ENCODE data around the gene IL31RA. TPM values are rescaled to one million over a fixed set of nuclear protein-coding genes. Genes with fewer than 3 reads are reported as not detected.
"Not testable (repeated sequence)": the region's sequence is repeated elsewhere in the genome, so short reads cannot be mapped to it uniquely, and the experiment has no call there.

Gene IL31RA
- total RNA-seq, result not detected

DNA sequence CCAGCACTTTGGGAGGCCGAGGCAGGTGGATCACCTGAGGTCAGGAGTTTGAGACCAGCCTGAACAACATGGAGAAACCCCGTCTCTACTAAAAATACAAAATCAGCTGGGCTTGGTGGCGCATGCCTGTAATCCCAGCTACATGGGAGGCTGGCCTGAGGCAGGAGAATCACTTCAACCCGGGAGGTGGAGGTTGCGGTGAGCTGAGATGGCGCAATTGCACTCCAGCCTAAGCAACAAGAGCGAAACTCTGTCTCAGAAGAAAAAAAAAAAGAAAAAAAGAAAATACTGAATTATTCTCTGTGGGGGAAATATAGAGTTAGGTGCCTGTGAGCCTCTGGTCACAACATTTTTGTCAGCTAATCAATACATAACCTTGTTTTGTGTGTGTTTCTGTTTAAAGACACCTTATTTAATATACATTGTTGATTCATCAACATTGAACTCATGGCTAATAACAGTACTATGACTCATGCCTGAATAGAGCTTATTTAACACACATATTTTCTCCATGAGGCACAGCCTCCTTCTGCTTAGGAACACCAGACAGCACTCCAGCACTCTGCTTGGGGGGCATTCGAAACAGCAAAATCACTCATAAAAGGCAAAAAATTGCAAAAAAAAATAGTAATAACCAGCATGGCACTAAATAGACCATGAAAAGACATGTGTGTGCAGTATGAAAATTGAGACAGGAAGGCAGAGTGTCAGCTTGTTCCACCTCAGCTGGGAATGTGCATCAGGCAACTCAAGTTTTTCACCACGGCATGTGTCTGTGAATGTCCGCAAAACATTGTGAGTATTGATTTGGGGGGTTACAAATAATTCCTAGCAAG is at the start of gene IL31RA:
Gene IL31RA, plus strand, starts transcription at position 519 of the 836 bp plus-strand sequence. Its CDS starts 214 bp downstream, at position 733.
- DNase-seq (no peak), ATAC-seq (no peak)
- CTCF ChIA-PET, result no interaction called here
- peaks cover 3% of the 10 kb centered on the region for H3K9me3 Mint-ChIP-seq (ENCODE audit: low read depth)
- H3K27ac Mint-ChIP-seq, result peak within 1 kb of the TSS; percentile 2
- H3K36me3 Mint-ChIP-seq, result no peaks in the 10 kb centered on the region
- H3K4me3 Mint-ChIP-seq, result no peak within 1 kb of the TSS
- H3K27me3 Mint-ChIP-seq, result peaks cover 31% of the 10 kb centered on the region
- H3K4me1 Mint-ChIP-seq, result peaks cover 29% of the 10 kb centered on the region

GRCh38 chr5:55808814-55809213 is 42.3 kb upstream of the IL31RA start:
- DNase-seq; ATAC-seq; H3K4me3 Mint-ChIP-seq; H3K36me3 Mint-ChIP-seq; H3K27ac Mint-ChIP-seq; H3K4me1 Mint-ChIP-seq; CTCF ChIA-PET; H3K9me3 Mint-ChIP-seq (ENCODE audit: low read depth): not testable (repeated sequence)
- H3K27me3 Mint-ChIP-seq, result peaks cover 40% of the 10 kb centered on the region

GRCh38 chr5:55815939-55816338 is 35.2 kb upstream of the IL31RA start:
- ATAC-seq; H3K4me1 Mint-ChIP-seq; CTCF ChIA-PET; H3K4me3 Mint-ChIP-seq; DNase-seq; H3K36me3 Mint-ChIP-seq; H3K27ac Mint-ChIP-seq; H3K9me3 Mint-ChIP-seq (ENCODE audit: low read depth): not testable (repeated sequence)
- H3K27me3 Mint-ChIP-seq, result peaks cover 47% of the 10 kb centered on the region

DNA sequence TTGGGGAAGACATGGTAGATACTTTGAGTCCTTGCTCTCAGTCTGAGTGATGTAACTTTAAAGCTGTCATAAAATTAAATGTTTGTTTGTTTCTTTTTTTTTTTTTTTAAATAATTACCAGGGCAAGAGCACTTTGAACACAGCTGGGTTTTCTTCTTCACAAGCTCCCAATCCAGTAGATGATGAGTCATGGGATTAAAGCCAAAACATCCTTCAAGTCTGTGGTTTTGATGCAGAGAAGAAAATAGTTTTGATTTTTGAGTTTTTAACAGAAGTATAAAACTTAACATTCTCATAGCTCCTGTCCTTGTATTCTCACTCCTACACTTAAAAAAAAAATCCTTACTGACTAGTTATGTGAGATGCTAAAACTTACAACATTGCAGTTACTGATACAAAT is 34.8 kb upstream of the IL31RA start:
- Mint-ChIP-seq H3K27ac (no peak overlapping the region), H3K27me3 (peaks cover 50% of the 10 kb centered on the region), H3K4me3 (no peak overlapping the region), H3K36me3 (no peaks in the 10 kb centered on the region), H3K4me1 (peaks cover under 1% of the 10 kb centered on the region), H3K9me3 (ENCODE audit: low read depth) (no peaks in the 10 kb centered on the region)
- CTCF ChIA-PET, result no interaction called here
- ATAC-seq (no peak), DNase-seq (no peak)

- Mint-ChIP-seq H3K27ac (no peak overlapping the region), H3K27me3 (peaks cover 55% of the 10 kb centered on the region), H3K36me3 (no peaks in the 10 kb centered on the region), H3K4me1 (peaks cover 4% of the 10 kb centered on the region), H3K4me3 (no peak overlapping the region), H3K9me3 (ENCODE audit: low read depth) (no peaks in the 10 kb centered on the region)
- CTCF ChIA-PET, result no interaction called here
- no peak for ATAC-seq
- no peak for DNase-seq
These were observed 34.1 kb upstream of the IL31RA start for GRCh38 chr5:55817030-55817429.

DNA sequence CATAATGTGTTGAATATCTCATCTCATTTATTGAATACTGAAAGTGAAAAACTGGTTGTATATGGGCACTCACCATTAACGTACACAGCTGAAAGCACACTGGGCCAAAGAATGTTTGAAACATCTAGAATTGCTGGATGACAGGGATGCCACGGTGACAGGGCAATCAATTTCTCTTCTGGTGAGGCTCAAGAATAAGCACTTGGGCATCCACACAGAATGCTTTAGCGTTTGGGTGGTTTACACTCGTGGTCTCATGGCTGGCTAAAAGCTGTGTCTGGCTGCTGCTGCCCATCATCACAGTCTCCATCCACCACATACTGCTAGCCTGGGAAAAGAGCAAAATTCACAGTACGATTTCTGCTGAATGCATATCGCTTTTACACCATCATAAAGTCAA is 30.7 kb upstream of the IL31RA start:
- peaks cover 4% of the 10 kb centered on the region for H3K4me1 Mint-ChIP-seq
- CTCF ChIA-PET, result no interaction called here
- H3K27ac Mint-ChIP-seq, result no peak overlapping the region
- DNase-seq (no peak), ATAC-seq (no peak)
- H3K9me3 Mint-ChIP-seq (ENCODE audit: low read depth), result no peaks in the 10 kb centered on the region
- peaks cover 71% of the 10 kb centered on the region for H3K27me3 Mint-ChIP-seq
- H3K4me3 Mint-ChIP-seq, result no peak overlapping the region
- no peaks in the 10 kb centered on the region for H3K36me3 Mint-ChIP-seq

DNA sequence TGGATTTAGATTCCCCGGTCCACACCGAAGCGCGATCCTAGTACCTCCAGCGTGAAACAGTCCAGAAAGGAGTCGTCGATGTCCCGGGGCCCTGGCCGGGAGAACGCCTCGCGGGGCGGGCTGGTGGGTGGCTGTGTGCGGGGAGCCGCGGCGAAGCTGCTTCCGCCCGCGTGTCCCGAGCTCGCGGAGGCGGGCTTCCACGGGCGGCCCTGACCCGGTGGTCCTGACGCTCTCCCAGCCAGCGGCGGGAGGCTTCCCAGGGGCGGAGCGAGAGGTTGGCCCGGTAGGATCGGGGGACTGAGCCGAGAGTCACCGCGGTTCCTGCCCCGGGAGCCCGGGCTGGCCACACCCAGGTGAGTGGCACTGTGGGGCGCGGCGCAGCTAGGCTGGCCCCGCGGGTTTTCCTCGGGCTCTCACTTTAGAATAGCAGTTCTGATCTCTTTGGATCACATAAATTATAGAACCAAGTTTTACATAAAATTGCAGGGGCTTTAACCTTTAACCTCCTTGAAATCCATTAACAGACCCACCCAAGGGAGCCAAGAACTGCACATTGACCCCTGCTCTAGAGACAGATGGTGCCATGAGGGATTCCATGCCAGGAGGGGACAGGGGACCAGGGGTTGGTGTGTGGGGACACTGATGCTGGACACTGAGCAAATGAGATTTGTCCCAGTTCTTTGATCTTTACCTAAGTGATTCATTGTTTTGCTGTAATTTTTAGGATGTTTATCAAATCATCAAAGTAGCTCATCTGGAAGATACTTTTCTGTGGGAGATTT is 29.2 kb upstream of the IL31RA start:
- no peak overlapping the region for H3K27ac Mint-ChIP-seq
- H3K9me3 Mint-ChIP-seq (ENCODE audit: low read depth), result no peaks in the 10 kb centered on the region
- peaks cover 71% of the 10 kb centered on the region for H3K27me3 Mint-ChIP-seq
- peak overlapping the region; percentile 18 for H3K4me3 Mint-ChIP-seq
- no peak for DNase-seq
- ATAC-seq, result peak; percentile 30
- no peaks in the 10 kb centered on the region for H3K36me3 Mint-ChIP-seq
- CTCF ChIA-PET, result interaction anchor here (0.7 kb wide), 1 partner anchor 12 kb away, joined by 3 read pairs; no protein-coding TSS in a partner anchor
- peaks cover 4% of the 10 kb centered on the region for H3K4me1 Mint-ChIP-seq

GRCh38 chr5:55823151-55823796 is 27.9 kb upstream of the IL31RA start:
- Mint-ChIP-seq H3K4me3 (no peak overlapping the region), H3K27ac (no peak overlapping the region)

DNA sequence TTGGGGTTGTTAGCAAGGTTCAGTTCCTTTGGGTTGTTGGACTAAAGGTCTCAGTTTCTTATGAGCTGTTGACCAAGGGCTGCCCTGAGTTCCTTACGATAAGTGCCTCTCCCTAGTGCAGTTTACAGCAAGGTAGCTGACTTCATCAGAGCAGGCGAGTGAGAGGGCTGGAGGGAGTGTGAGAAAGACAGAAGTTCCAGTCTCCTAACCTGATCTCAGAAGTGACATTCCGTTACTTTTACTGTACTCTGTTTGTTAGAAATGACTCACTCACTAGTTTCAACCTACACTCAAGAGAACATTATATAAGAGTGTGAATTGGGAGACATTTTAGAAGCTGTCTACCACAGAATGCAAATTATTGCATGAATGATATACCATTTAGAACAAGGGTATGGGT is 21.2 kb upstream of the IL31RA start:
- H3K4me1 Mint-ChIP-seq, result no peaks in the 10 kb centered on the region
- CTCF ChIA-PET, result no interaction called here
- peaks cover 39% of the 10 kb centered on the region for H3K27me3 Mint-ChIP-seq
- H3K9me3 Mint-ChIP-seq (ENCODE audit: low read depth), result peaks cover 2% of the 10 kb centered on the region
- DNase-seq (no peak), ATAC-seq (no peak)
- H3K4me3 Mint-ChIP-seq, result no peak overlapping the region
- no peak overlapping the region for H3K27ac Mint-ChIP-seq
- no peaks in the 10 kb centered on the region for H3K36me3 Mint-ChIP-seq

More at GRCh38 chr5:55823151-55823796, 27.9 kb upstream of the IL31RA start:
- H3K9me3 Mint-ChIP-seq (ENCODE audit: low read depth), result no peaks in the 10 kb centered on the region
- DNase-seq (no peak), ATAC-seq (no peak)
- peaks cover 4% of the 10 kb centered on the region for H3K4me1 Mint-ChIP-seq
- H3K36me3 Mint-ChIP-seq, result no peaks in the 10 kb centered on the region
- CTCF ChIA-PET, result no interaction called here
- H3K27me3 Mint-ChIP-seq, result peaks cover 78% of the 10 kb centered on the region

DNA sequence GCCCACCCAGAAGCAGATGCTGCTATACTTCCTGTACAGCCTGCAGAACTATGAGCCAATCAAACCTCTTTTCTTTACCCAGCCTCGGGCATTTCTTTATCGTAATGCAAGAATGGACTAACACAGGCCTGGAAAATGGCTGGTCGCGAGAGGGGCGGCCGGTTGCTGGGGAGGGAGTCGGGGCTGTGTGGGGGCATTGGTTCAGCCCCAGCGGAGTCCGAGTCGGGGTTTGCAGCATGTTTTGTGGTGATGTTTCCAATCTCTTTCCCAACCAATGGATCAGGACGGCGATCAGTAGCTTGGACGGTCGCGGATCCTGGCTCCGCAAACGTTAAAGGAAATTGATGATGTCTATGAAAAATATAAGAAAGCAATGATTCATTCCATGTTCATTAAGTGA is 18.7 kb upstream of the IL31RA start:
- H3K4me1 Mint-ChIP-seq, result no peaks in the 10 kb centered on the region
- H3K9me3 Mint-ChIP-seq (ENCODE audit: low read depth), result peaks cover 2% of the 10 kb centered on the region
- H3K4me3 Mint-ChIP-seq, result no peak overlapping the region
- CTCF ChIA-PET, result no interaction called here
- H3K27ac Mint-ChIP-seq, result no peak overlapping the region
- no peak for ATAC-seq
- DNase-seq, result no peak
- H3K36me3 Mint-ChIP-seq, result no peaks in the 10 kb centered on the region
- peaks cover 23% of the 10 kb centered on the region for H3K27me3 Mint-ChIP-seq

DNA sequence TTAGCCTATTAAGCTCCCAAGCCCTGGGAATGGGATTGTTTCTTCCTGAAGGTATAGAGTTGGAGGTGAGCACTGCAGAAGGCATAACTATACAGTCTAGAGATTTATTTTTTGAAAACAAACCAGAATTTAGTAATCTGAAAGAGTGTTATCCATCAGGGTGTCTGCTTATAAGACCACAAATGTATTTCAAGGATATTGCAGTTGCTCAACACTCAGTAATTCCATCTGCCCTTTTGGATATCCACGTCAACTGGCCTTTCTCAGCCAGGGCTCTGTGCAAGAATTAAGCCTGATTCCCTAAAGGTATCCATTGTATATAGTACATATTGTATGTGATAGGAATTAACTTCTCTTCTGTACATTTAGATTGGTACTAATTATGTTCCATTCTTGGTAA is 15.0 kb upstream of the IL31RA start:
- CTCF ChIA-PET, result no interaction called here
- no peaks in the 10 kb centered on the region for H3K4me1 Mint-ChIP-seq
- DNase-seq, result no peak
- ATAC-seq, result no peak
- H3K9me3 Mint-ChIP-seq (ENCODE audit: low read depth), result peaks cover 2% of the 10 kb centered on the region
- H3K27ac Mint-ChIP-seq, result no peak overlapping the region
- H3K27me3 Mint-ChIP-seq, result peaks cover 13% of the 10 kb centered on the region
- no peaks in the 10 kb centered on the region for H3K36me3 Mint-ChIP-seq
- no peak overlapping the region for H3K4me3 Mint-ChIP-seq

DNA sequence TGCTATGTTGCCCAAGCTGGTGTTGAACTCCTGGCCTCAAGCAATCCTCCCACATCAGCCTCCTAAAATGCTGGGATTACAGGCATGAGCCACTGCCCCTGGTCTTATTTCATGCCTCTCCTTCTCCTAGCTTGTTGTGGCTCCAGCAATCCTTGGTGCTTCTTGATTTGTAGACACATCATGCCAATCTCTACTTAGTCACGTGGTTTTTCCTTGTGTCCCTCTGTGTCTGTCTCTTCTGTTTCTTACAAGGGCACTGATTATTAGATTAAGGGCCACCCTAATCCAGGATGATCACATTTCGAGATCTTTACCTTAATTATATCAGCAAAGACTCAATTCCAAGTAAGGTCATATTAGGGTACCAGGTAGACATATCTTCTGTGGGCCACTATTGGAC is 9.2 kb upstream of the IL31RA start:
- CTCF ChIA-PET, result no interaction called here
- Mint-ChIP-seq H3K4me1 (no peaks in the 10 kb centered on the region), H3K36me3 (peaks cover 2% of the 10 kb centered on the region), H3K27me3 (peaks cover 23% of the 10 kb centered on the region), H3K27ac (no peak overlapping the region), H3K9me3 (ENCODE audit: low read depth) (peaks cover 6% of the 10 kb centered on the region), H3K4me3 (no peak overlapping the region)
- ATAC-seq (no peak), DNase-seq (no peak)

- no peak for ATAC-seq
- no peak overlapping the region for H3K4me3 Mint-ChIP-seq
- H3K27ac Mint-ChIP-seq, result no peak overlapping the region
- H3K9me3 Mint-ChIP-seq (ENCODE audit: low read depth), result peaks cover 6% of the 10 kb centered on the region
- peaks cover 2% of the 10 kb centered on the region for H3K36me3 Mint-ChIP-seq
- peaks cover 18% of the 10 kb centered on the region for H3K4me1 Mint-ChIP-seq
- DNase-seq, result no peak
- H3K27me3 Mint-ChIP-seq, result peaks cover 35% of the 10 kb centered on the region
- CTCF ChIA-PET, result interaction anchor here (1.0 kb wide), 1 partner anchor 10 kb away, joined by 3 read pairs; no protein-coding TSS in a partner anchor
These were observed 3.3 kb upstream of the IL31RA start for GRCh38 chr5:55847837-55848236.

Data from activated CD8-positive, alpha-beta memory T cell treated with anti-CD3 and anti-CD28 coated beads, Interleukin-2, amount 10 ng/mL, durations not matched to agents 7 days and 5 days (primary cell).